ENCODE results near the gene PCSK4. TPM values are rescaled to one million over a fixed set of nuclear protein-coding genes. Genes with fewer than 3 reads are reported as not detected.

The PCSK4 gene
- total and polyA plus RNA-seq, 9 of the 15 experiments (the other 6 are each of a cell fraction or from before 2014, with no cell fraction given) = 0.01 to 9.1 (median 2.1) TPM; not detected in 1

DNA sequence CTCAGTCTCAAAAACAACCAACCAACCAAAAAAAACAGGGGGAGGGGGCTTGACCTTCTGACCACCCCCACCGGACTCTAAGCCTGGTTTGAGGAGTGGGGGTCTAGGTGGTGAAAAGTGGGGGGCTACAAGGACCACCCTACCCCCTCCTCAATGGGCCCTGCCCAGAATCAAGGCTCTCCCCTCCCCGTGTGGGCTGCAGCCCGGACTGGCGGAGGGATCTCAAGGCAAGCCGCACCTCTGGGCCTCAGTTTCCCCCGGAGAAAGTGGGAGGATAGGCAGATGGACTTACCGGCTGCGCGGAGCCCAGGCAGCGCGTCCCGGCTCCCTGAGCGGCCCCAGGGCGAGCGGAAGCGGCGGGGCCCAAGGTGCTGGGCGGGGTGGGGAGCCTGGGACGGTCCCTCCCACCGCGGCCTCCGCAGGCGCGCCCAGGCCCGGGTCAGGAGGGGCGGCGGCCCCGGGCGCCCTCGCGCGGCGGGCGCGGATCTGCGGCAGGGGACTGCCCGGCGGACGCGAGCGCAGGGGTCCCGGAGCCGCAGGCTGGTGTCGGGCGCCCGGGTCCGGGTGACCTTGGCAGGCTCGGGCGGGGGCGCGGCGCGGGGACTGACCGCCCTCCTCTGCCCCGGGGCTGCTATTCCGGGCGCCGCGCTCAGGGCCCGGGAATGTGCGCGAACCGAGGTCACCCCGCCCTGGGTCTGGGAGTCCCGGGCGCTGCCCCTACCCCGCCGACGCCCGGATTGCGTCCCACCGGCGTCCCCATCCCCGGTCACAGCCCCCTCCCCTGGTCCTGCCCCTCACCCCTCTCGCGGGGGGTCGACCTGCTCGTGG, 22.7 kb upstream of the PCSK4 start, which contains the start of gene ADAMTSL5 (continued):
- TF ChIP-seq MAZ (CRISPR knock-in tag; conservative IDR thresholded peaks at IDR 0.05 in 1 of 2, IDR thresholded peaks at IDR 0.05 in 1 of 2) (peak; percentile 65 to 81; a peak in 3 of 4 replicates), ZNF24 (IDR thresholded peaks at IDR 0.05) (peak; percentile 41; the same call in 1 of the 2 replicates), SOX6 (IDR thresholded peaks at IDR 0.05) (0 out of 2 replicates have a peak, but pooled peaks have one; percentile 30), ZFP36 (IDR thresholded peaks at IDR 0.05; ENCODE audit: low read depth, low read length, partially characterized antibody) (no peak), SNIP1 (IDR thresholded peaks at IDR 0.05; ENCODE audit: low read depth) (no peak), CBX1 (IDR thresholded peaks at IDR 0.05; ENCODE audit: low read depth) (peak; percentile 98), RBBP5 (IDR thresholded peaks at IDR 0.05; ENCODE audit: borderline replicate concordance, insufficient read depth, low read length, poor library complexity, severe bottlenecking) (peak; percentile 45), CXXC5 (CRISPR knock-in tag; IDR thresholded peaks at IDR 0.05) (peak; percentile 90), BCOR (IDR thresholded peaks at IDR 0.05) (peak; percentile 100), U2AF1 (optimal IDR thresholded peaks at IDR 0.05; ENCODE audit: low read depth, low read length) (no peak), PML (IDR thresholded peaks at IDR 0.05; ENCODE audit: low read length) (peak; percentile 36; the same call in 1 of the 2 replicates), HLTF (IDR thresholded peaks at IDR 0.05) (peak; percentile 84; the same call in 1 of the 2 replicates), TEAD1 (CRISPR knock-in tag; IDR thresholded peaks at IDR 0.05) (no peak; a peak in 1 of 4 replicates), PTBP1 (IDR thresholded peaks at IDR 0.05; ENCODE audit: low read depth, low read length) (0 out of 2 replicates have a peak, but pooled peaks have one; percentile 80)
- TF ChIP-seq, protein P1, sequence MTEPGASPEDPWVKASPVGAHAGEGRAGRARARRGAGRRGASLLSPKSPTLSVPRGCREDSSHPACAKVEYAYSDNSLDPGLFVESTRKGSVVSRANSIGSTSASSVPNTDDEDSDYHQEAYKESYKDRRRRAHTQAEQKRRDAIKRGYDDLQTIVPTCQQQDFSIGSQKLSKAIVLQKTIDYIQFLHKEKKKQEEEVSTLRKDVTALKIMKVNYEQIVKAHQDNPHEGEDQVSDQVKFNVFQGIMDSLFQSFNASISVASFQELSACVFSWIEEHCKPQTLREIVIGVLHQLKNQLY (CRISPR knock-in tag; conservative IDR thresholded peaks at IDR 0.05) = 0 out of 4 replicates have a peak, but pooled peaks of 1 of the 2 experiments have one; percentile 47
- TF ChIP-seq, protein P2, sequence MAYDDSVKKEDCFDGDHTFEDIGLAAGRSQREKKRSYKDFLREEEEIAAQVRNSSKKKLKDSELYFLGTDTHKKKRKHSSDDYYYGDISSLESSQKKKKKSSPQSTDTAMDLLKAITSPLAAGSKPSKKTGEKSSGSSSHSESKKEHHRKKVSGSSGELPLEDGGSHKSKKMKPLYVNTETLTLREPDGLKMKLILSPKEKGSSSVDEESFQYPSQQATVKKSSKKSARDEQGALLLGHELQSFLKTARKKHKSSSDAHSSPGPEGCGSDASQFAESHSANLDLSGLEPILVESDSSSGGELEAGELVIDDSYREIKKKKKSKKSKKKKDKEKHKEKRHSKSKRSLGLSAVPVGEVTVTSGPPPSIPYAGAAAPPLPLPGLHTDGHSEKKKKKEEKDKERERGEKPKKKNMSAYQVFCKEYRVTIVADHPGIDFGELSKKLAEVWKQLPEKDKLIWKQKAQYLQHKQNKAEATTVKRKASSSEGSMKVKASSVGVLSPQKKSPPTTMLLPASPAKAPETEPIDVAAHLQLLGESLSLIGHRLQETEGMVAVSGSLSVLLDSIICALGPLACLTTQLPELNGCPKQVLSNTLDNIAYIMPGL (CRISPR knock-in tag; IDR thresholded peaks at IDR 0.05) = peak; percentile 51; the same call in 1 of the 2 replicates
- TF ChIP-seq, protein P3, sequence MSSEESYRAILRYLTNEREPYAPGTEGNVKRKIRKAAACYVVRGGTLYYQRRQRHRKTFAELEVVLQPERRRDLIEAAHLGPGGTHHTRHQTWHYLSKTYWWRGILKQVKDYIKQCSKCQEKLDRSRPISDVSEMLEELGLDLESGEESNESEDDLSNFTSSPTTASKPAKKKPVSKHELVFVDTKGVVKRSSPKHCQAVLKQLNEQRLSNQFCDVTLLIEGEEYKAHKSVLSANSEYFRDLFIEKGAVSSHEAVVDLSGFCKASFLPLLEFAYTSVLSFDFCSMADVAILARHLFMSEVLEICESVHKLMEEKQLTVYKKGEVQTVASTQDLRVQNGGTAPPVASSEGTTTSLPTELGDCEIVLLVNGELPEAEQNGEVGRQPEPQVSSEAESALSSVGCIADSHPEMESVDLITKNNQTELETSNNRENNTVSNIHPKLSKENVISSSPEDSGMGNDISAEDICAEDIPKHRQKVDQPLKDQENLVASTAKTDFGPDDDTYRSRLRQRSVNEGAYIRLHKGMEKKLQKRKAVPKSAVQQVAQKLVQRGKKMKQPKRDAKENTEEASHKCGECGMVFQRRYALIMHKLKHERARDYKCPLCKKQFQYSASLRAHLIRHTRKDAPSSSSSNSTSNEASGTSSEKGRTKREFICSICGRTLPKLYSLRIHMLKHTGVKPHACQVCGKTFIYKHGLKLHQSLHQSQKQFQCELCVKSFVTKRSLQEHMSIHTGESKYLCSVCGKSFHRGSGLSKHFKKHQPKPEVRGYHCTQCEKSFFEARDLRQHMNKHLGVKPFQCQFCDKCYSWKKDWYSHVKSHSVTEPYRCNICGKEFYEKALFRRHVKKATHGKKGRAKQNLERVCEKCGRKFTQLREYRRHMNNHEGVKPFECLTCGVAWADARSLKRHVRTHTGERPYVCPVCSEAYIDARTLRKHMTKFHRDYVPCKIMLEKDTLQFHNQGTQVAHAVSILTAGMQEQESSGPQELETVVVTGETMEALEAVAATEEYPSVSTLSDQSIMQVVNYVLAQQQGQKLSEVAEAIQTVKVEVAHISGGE (CRISPR knock-in tag; IDR thresholded peaks at IDR 0.05) = peak in 1 of 3 experiments; percentile 50; a peak in 2 of 6 replicates
- TF ChIP-seq, protein P4, sequence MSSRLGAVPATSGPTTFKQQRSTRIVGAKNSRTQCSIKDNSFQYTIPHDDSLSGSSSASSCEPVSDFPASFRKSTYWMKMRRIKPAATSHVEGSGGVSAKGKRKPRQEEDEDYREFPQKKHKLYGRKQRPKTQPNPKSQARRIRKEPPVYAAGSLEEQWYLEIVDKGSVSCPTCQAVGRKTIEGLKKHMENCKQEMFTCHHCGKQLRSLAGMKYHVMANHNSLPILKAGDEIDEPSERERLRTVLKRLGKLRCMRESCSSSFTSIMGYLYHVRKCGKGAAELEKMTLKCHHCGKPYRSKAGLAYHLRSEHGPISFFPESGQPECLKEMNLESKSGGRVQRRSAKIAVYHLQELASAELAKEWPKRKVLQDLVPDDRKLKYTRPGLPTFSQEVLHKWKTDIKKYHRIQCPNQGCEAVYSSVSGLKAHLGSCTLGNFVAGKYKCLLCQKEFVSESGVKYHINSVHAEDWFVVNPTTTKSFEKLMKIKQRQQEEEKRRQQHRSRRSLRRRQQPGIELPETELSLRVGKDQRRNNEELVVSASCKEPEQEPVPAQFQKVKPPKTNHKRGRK (tag; IDR thresholded peaks at IDR 0.05) = no peak
